Erythroblast (primary cell): Measurements from ENCODE around the gene GPR89A.

ENCODE experiments used
- GATA1 ChIP-seq: IDR thresholded peaks from 2 replicates; pipeline ENCODE4 v1.6.1; 2011; ENCODE audit warnings: low read depth, mild to moderate bottlenecking, control low read depth, low read length, moderate library complexity
- POLR2A ChIP-seq: IDR thresholded peaks from 2 replicates; pipeline ENCODE4 v1.6.1; 2011; ENCODE audit warnings: mild to moderate bottlenecking, low read length

- no peak for TF ChIP-seq POLR2A
- TF ChIP-seq GATA1: no peak
Measured at GRCh38 chr1:145705622-145706021, 97.8 kb downstream of the GPR89A start.
